Measurements from ENCODE around the gene ROBO1.

ROBO1 gene

DNA sequence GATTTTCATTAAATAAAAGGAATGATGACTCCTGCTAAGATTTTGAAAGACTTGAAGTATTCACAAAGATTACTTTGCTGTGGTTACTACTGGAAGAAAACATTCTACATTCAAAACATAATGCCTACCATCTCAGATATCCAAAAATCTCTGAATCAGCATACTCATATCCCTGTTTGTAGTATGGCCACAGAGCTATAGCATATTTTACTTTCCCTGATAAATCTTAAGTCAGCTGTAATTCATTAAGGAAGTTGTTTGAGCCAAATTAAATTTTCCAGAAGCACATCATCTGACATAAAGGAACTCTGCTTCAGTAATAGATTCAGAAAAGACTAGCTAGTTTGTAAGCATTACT, 942.0 kb downstream of the ROBO1 start:
- Histone ChIP-seq H3K79me2 (ENCODE audit: insufficient read depth, low read depth) (no peaks in the 10 kb centered on the region), H4K20me1 (ENCODE audit: insufficient read depth) (no peaks in the 10 kb centered on the region), H3K27me3 (ENCODE audit: insufficient read depth, low read depth) (no peaks in the 10 kb centered on the region), H3K4me3 (IDR thresholded peaks at IDR 0.05; ENCODE audit: insufficient read depth, low read depth, low read length) (no peak overlapping the region), H2AFZ (ENCODE audit: low read depth) (no peak overlapping the region), H3K9ac (no peak overlapping the region), H3K4me2 (no peak overlapping the region), H3K36me3 (ENCODE audit: insufficient read depth) (no peaks in the 10 kb centered on the region), H3K4me1 (ENCODE audit: low read depth, poor library complexity, severe bottlenecking) (no peaks in the 10 kb centered on the region), H3K27ac (no peak overlapping the region)
- no peak for TF ChIP-seq CTCF (conservative IDR thresholded peaks at IDR 0.05; ENCODE audit: low read depth, low read length)

DNA sequence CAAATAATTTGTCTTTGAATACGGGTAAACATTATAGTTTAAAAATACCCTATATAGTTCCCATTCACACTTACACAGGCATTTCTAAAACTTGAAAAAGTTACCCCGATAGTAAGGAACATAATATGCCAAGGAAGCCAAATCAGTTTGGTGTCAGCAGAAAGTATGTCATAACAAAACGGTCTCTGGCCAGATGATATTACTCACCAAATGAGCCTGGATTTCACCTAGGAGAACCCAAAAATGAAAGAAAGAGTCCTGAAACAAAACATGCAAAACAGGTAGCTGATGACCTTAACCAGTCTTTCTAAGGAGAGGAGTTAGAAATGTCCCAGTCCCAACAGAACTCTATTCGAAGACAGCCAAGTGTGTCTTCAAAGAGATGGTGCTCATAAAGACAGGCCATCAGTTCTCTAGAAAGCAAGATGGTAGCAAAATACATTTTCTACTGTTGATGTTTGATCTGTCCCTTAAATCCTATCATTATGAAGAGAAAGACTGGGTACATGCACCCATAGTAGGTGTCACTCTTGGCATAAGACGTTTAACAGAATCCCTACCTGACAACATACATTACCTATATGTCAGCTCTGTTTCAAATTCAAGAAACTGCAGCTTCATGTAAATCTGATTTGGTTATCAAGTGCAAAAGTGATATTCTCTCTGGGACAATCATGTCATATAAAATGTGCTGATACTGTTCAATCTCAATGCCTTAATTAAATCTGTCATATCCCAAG, 942.5 kb downstream of the ROBO1 start:
- H3K4me2 ChIP-seq: no peak overlapping the region
- no peak overlapping the region for H3K4me3 ChIP-seq (IDR thresholded peaks at IDR 0.05; ENCODE audit: insufficient read depth, low read depth, low read length)
- H2AFZ ChIP-seq (ENCODE audit: low read depth): no peak overlapping the region
- H3K79me2 ChIP-seq (ENCODE audit: insufficient read depth, low read depth): no peaks in the 10 kb centered on the region
- no peaks in the 10 kb centered on the region for H3K36me3 ChIP-seq (ENCODE audit: insufficient read depth)
- H3K9ac ChIP-seq: no peak overlapping the region
- no peak for TF ChIP-seq CTCF (conservative IDR thresholded peaks at IDR 0.05; ENCODE audit: low read depth, low read length)
- H3K27ac ChIP-seq: no peak overlapping the region
- H3K27me3 ChIP-seq (ENCODE audit: insufficient read depth, low read depth): no peaks in the 10 kb centered on the region
- H3K4me1 ChIP-seq (ENCODE audit: low read depth, poor library complexity, severe bottlenecking): no peaks in the 10 kb centered on the region
- no peaks in the 10 kb centered on the region for H4K20me1 ChIP-seq (ENCODE audit: insufficient read depth)

DNA sequence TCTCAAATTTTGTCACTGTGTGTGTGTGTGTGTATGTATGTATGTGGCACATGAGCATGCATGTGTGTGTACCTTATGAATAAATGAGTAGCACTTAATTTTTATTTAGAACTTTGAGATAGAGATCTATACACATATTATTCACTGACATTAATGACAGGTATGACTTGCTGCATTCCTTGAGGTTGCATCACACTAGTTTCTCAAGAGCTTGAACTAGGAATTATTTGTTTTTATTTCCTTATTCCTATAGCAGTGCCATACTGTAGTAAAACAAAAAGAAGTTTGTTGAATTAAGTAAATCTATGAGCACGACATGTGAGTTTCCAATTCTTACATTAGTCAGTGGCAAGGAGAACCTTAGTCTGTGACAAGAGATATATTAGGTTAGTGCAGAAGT, 943.9 kb downstream of the ROBO1 start:
- Histone ChIP-seq H4K20me1 (ENCODE audit: insufficient read depth) (no peaks in the 10 kb centered on the region), H2AFZ (ENCODE audit: low read depth) (no peak overlapping the region), H3K4me3 (IDR thresholded peaks at IDR 0.05; ENCODE audit: insufficient read depth, low read depth, low read length) (no peak overlapping the region), H3K9ac (no peak overlapping the region), H3K4me1 (ENCODE audit: low read depth, poor library complexity, severe bottlenecking) (no peaks in the 10 kb centered on the region), H3K27ac (no peak overlapping the region), H3K79me2 (ENCODE audit: insufficient read depth, low read depth) (no peaks in the 10 kb centered on the region), H3K36me3 (ENCODE audit: insufficient read depth) (no peaks in the 10 kb centered on the region), H3K27me3 (ENCODE audit: insufficient read depth, low read depth) (no peaks in the 10 kb centered on the region), H3K4me2 (no peak overlapping the region)
- no peak for TF ChIP-seq CTCF (conservative IDR thresholded peaks at IDR 0.05; ENCODE audit: low read depth, low read length)

GRCh38 chr3:78823434-78823833, 944.4 kb downstream of the ROBO1 start:
- H4K20me1 ChIP-seq (ENCODE audit: insufficient read depth): no peaks in the 10 kb centered on the region
- H3K27ac ChIP-seq: no peak overlapping the region
- H3K4me1 ChIP-seq (ENCODE audit: low read depth, poor library complexity, severe bottlenecking): no peaks in the 10 kb centered on the region
- no peaks in the 10 kb centered on the region for H3K79me2 ChIP-seq (ENCODE audit: insufficient read depth, low read depth)
- H3K36me3 ChIP-seq (ENCODE audit: insufficient read depth): no peaks in the 10 kb centered on the region
- H2AFZ ChIP-seq (ENCODE audit: low read depth): no peak overlapping the region
- no peak overlapping the region for H3K4me2 ChIP-seq
- no peak for TF ChIP-seq CTCF (conservative IDR thresholded peaks at IDR 0.05; ENCODE audit: low read depth, low read length)
- no peak overlapping the region for H3K4me3 ChIP-seq (IDR thresholded peaks at IDR 0.05; ENCODE audit: insufficient read depth, low read depth, low read length)
- no peaks in the 10 kb centered on the region for H3K27me3 ChIP-seq (ENCODE audit: insufficient read depth, low read depth)
- no peak overlapping the region for H3K9ac ChIP-seq
